ENCODE results near the gene UGT1A8. TPM values are rescaled to one million over a fixed set of nuclear protein-coding genes. Genes with fewer than 3 reads are reported as not detected.

UGT1A8 gene
- total and polyA plus RNA-seq, 7 donors: not detected

GRCh38 chr2:233801357-233802131, 184.1 kb downstream of the UGT1A8 start:
- H3K27me3 ChIP-seq (ENCODE audit: insufficient read depth in 3 of 3, low read length in 2 of 3): no peaks in the 10 kb centered on the region
- 76 to 80% (median 80%) methylated on average over 9 of the region's 9 CpGs for WGBS, 3 donors
- ATAC-seq (no peak), DNase-seq (no peak)
- TF ChIP-seq CTCF (IDR thresholded peaks at IDR 0.05): no peak
- H3K4me1 ChIP-seq: no peaks in the 10 kb centered on the region
- H3K4me3 ChIP-seq: no peak overlapping the region
- no peak overlapping the region for H3K27ac ChIP-seq
- no peaks in the 10 kb centered on the region for H3K9me3 ChIP-seq
- no peaks in the 10 kb centered on the region for H3K36me3 ChIP-seq (ENCODE audit: insufficient read depth in 1 of 2, low read depth in 1 of 2)
- intact Hi-C loops (cut with DNase I): no loop called here

GRCh38 chr2:233802132-233802815, 184.8 kb downstream of the UGT1A8 start:
- intact Hi-C loops (cut with DNase I): no loop called here
- no peak for DNase-seq
- 66 to 70% (median 68%) methylated on average over 3 of the region's 3 CpGs for WGBS, 3 donors
- H3K36me3 ChIP-seq (ENCODE audit: insufficient read depth in 1 of 2, low read depth in 1 of 2): no peaks in the 10 kb centered on the region
- H3K27ac ChIP-seq: no peak overlapping the region
- no peak for ATAC-seq
- no peak for TF ChIP-seq CTCF (IDR thresholded peaks at IDR 0.05)
- H3K9me3 ChIP-seq: no peaks in the 10 kb centered on the region
- H3K4me3 ChIP-seq: no peak overlapping the region
- no peaks in the 10 kb centered on the region for H3K27me3 ChIP-seq (ENCODE audit: insufficient read depth in 3 of 3, low read length in 2 of 3)
- no peaks in the 10 kb centered on the region for H3K4me1 ChIP-seq

- Histone ChIP-seq H3K36me3 (ENCODE audit: insufficient read depth in 1 of 2, low read depth in 1 of 2) (no peaks in the 10 kb centered on the region), H3K4me1 (no peaks in the 10 kb centered on the region), H3K27me3 (ENCODE audit: insufficient read depth in 3 of 3, low read length in 2 of 3) (no peaks in the 10 kb centered on the region), H3K27ac (no peak overlapping the region), H3K4me3 (no peak overlapping the region), H3K9me3 (no peaks in the 10 kb centered on the region)
- ATAC-seq: no peak
- no peak for TF ChIP-seq CTCF (IDR thresholded peaks at IDR 0.05)
- no peak for DNase-seq
- WGBS, 3 donors: 61 to 63% (median 62%) methylated on average over 2 of the region's 2 CpGs
- intact Hi-C loops (cut with DNase I): no loop called here
Observed at GRCh38 chr2:233803292-233803911, 186.0 kb downstream of the UGT1A8 start.

- no peak for TF ChIP-seq CTCF (IDR thresholded peaks at IDR 0.05)
- no peaks in the 10 kb centered on the region for H3K36me3 ChIP-seq (ENCODE audit: insufficient read depth in 1 of 2, low read depth in 1 of 2)
- H3K27ac ChIP-seq: no peak overlapping the region
- DNase-seq (no peak), ATAC-seq (no peak)
- H3K4me3 ChIP-seq: no peak overlapping the region
- peaks cover 0 to 3% (median 0%) of the 10 kb centered on the region in 3 donors for H3K27me3 ChIP-seq (ENCODE audit: insufficient read depth in 3 of 3, low read length in 2 of 3)
- no peaks in the 10 kb centered on the region for H3K9me3 ChIP-seq
- 60 to 76% (median 65%) methylated on average over 8 of the region's 8 CpGs for WGBS, 3 donors
- no peaks in the 10 kb centered on the region for H3K4me1 ChIP-seq
- intact Hi-C loops (cut with DNase I): no loop called here
Observed at GRCh38 chr2:233803994-233804393, 186.6 kb downstream of the UGT1A8 start.
